ENCODE results near the gene HDAC2. TPM values are rescaled to one million over a fixed set of nuclear protein-coding genes. Genes with fewer than 3 reads are reported as not detected.

The HDAC2 gene
- total and polyA plus RNA-seq, 8 donors, result 72.7 to 236 (median 198) TPM

DNA sequence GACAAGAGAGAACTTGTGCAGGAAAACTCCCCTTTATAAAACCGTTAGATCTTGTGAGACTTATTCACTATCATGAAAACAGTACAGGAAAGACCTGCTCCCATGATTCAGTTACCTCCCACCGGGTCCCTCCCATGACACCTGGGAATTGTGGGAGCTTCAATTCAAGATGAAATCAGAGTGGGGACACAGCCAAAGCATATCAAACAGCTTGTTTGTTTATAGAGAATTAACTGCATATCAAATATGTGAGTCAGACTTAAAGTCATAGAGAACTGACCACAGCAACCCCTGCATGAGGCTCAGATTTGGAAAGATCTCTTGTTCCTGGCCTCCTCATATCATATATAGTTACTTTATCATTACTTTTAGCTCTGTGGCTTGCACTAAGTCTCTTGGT, 29.1 kb upstream of the HDAC2 start:
- Histone ChIP-seq H3K4me3 (no peak overlapping the region), H3K9me3 (no peaks in the 10 kb centered on the region), H3K27ac (no peak overlapping the region), H3K4me1 (no peaks in the 10 kb centered on the region), H3K36me3 (no peaks in the 10 kb centered on the region), H3K27me3 (no peaks in the 10 kb centered on the region)
- intact Hi-C loops (cut with DNase I), result no loop called here
- TF ChIP-seq, protein P1, sequence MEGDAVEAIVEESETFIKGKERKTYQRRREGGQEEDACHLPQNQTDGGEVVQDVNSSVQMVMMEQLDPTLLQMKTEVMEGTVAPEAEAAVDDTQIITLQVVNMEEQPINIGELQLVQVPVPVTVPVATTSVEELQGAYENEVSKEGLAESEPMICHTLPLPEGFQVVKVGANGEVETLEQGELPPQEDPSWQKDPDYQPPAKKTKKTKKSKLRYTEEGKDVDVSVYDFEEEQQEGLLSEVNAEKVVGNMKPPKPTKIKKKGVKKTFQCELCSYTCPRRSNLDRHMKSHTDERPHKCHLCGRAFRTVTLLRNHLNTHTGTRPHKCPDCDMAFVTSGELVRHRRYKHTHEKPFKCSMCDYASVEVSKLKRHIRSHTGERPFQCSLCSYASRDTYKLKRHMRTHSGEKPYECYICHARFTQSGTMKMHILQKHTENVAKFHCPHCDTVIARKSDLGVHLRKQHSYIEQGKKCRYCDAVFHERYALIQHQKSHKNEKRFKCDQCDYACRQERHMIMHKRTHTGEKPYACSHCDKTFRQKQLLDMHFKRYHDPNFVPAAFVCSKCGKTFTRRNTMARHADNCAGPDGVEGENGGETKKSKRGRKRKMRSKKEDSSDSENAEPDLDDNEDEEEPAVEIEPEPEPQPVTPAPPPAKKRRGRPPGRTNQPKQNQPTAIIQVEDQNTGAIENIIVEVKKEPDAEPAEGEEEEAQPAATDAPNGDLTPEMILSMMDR (IDR thresholded peaks at IDR 0.05), result no peak
- ATAC-seq (no peak), DNase-seq (no peak)

- no peaks in the 10 kb centered on the region for H3K36me3 ChIP-seq
- ATAC-seq (no peak), DNase-seq (no peak)
- no peaks in the 10 kb centered on the region for H3K4me1 ChIP-seq
- H3K4me3 ChIP-seq, result no peak overlapping the region
- no peak overlapping the region for H3K27ac ChIP-seq
- intact Hi-C loops (cut with DNase I), result no loop called here
- TF ChIP-seq, protein P1 (IDR thresholded peaks at IDR 0.05), result no peak
- no peaks in the 10 kb centered on the region for H3K27me3 ChIP-seq
- H3K9me3 ChIP-seq, result no peaks in the 10 kb centered on the region
Measured at GRCh38 chr6:113999284-113999683, 28.3 kb upstream of the HDAC2 start.

GRCh38 chr6:113998811-113999210, 27.9 kb upstream of the HDAC2 start:
- no peak for ATAC-seq
- TF ChIP-seq, protein P1 (IDR thresholded peaks at IDR 0.05), result no peak
- H3K4me3 ChIP-seq, result no peak overlapping the region
- intact Hi-C loops (cut with DNase I), result no loop called here
- no peaks in the 10 kb centered on the region for H3K4me1 ChIP-seq
- no peaks in the 10 kb centered on the region for H3K27me3 ChIP-seq
- DNase-seq, result no peak
- H3K36me3 ChIP-seq, result no peaks in the 10 kb centered on the region
- H3K9me3 ChIP-seq, result no peaks in the 10 kb centered on the region
- H3K27ac ChIP-seq, result no peak overlapping the region

DNA sequence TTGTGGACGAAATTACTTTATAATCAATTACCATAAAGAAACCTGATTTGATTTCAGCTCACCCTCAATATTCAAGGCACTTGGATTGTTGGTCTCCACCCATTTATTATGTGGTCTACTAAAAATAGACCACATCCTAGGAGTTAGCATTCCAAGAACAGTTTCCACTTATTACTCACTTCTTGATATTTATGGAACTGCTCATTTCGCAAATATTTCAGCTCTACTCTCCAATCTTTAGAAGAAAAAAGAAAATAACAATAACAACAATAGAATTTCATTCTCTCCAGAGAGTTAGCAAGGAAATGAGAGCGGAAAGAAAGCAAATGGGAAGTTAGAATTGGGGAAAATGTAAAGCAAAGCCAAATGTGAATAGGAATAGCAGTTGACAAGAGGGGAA, 26.2 kb upstream of the HDAC2 start:
- no peak overlapping the region for H3K27ac ChIP-seq
- no peaks in the 10 kb centered on the region for H3K27me3 ChIP-seq
- ATAC-seq, result peak; percentile 39
- DNase-seq, result no peak
- no peaks in the 10 kb centered on the region for H3K9me3 ChIP-seq
- no peak overlapping the region for H3K4me3 ChIP-seq
- intact Hi-C loops (cut with DNase I), result no loop called here
- TF ChIP-seq, protein P1 (IDR thresholded peaks at IDR 0.05), result no peak
- H3K36me3 ChIP-seq, result no peaks in the 10 kb centered on the region
- no peaks in the 10 kb centered on the region for H3K4me1 ChIP-seq

DNA sequence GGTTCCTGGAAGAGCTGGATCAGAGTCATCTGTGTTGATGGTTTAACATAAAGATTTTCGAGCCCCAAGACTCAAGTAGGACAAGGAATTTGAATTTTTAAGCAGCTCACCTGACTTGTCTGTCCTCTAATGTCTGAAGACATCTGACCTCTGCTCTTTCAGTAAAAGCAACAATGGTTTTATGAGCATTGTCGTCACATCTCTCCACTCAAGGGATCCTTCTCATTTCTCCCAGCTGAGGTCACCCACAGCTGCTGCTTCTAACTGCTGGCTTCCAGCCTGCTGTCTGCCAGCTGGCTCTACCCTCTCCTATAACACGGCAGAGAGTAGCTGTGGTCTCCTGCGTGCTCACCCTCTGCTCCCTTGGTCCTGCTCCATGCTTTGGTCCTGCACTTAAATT, 24.7 kb upstream of the HDAC2 start:
- Histone ChIP-seq H3K9me3 (no peaks in the 10 kb centered on the region), H3K36me3 (no peaks in the 10 kb centered on the region), H3K27ac (no peak overlapping the region), H3K4me3 (no peak overlapping the region), H3K27me3 (no peaks in the 10 kb centered on the region), H3K4me1 (no peaks in the 10 kb centered on the region)
- peak in 2 of 4 donors; percentile 53 to 59 for DNase-seq
- intact Hi-C loops (cut with DNase I), result no loop called here
- peak; percentile 91 for ATAC-seq
- TF ChIP-seq, protein P1 (IDR thresholded peaks at IDR 0.05), result no peak

All from left lung (tissue), 10 donors.